HG03097 (cell line): ENCODE results near the gene CD48.
"Not testable (repeated sequence)": the region's sequence is repeated elsewhere in the genome, so short reads cannot be mapped to it uniquely, and the experiment has no call there.

Source experiments
- ATAC-seq: cut with Tn5 transposase; IDR thresholded peaks from one replicate; pipeline ENCODE4 v1.9.1; 2021; ENCODE audit not compliant: unreplicated experiment, low FRiP score

CD48 gene

GRCh38 chr1:160742428-160743127, 31.0 kb upstream of the CD48 start:
- ATAC-seq, result no peak

GRCh38 chr1:160741612-160742348, 30.2 kb upstream of the CD48 start:
- ATAC-seq, result no peak

- no peak for ATAC-seq
These were observed 29.5 kb upstream of the CD48 start for GRCh38 chr1:160741092-160741501.

DNA sequence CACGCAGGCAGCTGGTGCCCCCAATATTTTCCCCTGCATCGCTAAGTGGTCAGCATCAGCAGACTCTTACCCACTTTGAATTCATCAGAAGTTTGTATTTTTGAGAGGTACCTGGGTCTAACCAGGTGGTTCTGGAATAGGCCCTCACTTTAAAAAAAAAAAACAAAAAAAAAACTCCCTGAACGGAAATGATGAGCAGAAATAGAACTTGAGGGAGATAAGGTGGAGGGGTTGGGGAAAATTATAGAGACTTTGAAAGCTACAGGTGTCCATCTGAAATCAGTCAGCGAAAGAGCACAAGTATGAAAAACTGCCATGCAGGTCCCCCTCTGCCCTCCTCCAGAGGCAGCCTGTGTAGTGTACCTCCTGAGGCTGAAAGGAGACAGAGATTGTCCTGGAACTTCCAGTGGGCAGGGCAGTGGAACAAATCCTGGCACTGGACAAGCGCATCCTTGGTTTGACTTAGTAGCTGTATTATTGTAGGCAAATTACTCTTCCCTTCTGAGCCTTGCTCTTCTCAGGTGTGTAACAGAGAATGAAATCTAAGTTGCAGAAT, 28.6 kb upstream of the CD48 start:
- no peak for ATAC-seq

GRCh38 chr1:160739098-160739511, 27.5 kb upstream of the CD48 start, which contains the start of gene SLAMF7:
Gene SLAMF7, plus strand, starts transcription at chr1:160739247. Its CDS starts 55 bp downstream, at chr1:160739302.
- ATAC-seq, result no peak

DNA sequence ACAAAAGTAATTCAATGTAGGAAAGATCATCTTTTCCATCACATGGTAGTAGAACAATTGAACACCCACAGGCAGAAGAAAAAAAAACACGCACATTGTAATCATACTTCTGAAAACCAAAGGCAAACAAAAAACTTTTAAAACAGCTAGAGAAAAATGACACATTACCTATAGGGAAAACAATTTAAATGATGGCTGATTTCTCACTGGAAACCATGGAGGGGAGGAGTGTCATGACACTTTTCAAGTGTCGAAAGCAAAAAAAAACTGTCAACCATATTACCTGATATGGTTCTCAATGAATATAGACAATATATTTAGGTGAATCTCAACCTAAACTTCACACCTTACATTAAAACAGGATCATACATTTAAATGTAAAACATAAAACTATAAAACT, 26.6 kb upstream of the CD48 start:
- no peak for ATAC-seq

- no peak for ATAC-seq
These were observed 22.7 kb upstream of the CD48 start for GRCh38 chr1:160734301-160734700.

GRCh38 chr1:160733898-160734297, 22.3 kb upstream of the CD48 start:
- no peak for ATAC-seq

GRCh38 chr1:160731990-160732389, 20.4 kb upstream of the CD48 start:
- no peak for ATAC-seq

- ATAC-seq, result not testable (repeated sequence)
These were observed 19.9 kb upstream of the CD48 start for GRCh38 chr1:160731564-160731963.

GRCh38 chr1:160727316-160727640, 15.7 kb upstream of the CD48 start:
- no peak for ATAC-seq

DNA sequence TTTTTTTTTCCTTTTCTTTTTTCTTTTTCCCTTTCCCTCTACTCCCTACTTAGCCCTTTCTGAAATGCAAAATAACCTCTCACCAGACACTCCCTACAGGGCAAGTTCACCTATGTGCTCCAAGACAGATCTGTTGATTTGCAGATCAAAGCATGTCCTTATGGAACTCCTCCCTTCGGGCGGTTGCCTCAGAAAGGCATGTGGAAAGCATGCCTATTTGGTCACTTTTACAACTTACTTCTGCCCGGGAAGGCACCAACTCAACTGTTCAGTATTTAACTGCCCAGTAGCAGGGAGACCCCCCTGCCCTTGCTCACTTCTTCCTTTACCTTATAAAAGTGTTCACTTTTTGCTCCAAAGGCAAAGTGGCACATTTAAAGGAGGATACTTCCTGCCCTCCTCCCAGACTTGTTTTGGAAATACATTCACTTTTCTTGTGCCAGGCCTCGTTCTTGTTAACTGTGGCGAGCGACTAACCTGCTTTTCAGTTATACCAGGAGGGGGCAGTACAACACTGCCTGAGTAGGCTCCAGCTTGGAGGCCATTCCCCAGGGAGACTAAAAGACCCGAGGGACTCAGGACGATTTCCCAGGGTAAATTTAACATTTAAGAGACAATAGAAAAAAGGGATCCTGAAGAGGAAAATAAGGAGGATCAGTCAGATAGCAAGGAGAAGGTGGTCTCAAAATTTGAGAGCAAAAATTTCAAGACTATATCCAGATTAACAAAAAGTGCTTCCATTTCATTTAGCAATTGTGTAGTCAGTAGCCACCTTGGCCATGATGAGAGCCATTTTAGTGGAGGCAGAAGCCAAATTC, 15.1 kb upstream of the CD48 start:
- ATAC-seq, result peak; percentile 53

- no peak for ATAC-seq
These were observed 14.5 kb upstream of the CD48 start for GRCh38 chr1:160726114-160726497.

GRCh38 chr1:160724465-160725242, 13.0 kb upstream of the CD48 start:
- no peak for ATAC-seq

DNA sequence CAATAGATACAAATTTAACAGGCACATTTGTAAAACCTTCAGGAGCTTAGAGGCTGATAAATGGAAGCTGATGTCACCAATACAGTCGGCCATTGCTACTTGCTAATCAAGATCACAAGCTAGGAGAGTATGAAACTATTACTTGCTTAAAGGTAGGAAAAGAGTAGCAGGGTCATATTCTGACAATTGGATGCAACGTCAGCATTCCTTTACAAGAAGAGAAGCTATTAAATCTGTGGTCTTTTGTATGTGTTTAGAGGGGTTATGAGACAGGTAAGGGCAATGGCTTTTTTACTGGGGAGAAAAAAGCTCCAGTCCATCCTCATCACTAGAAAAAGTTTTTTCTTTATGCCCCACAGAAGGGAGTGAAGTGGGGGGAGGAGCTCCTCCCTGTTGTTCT, 11.7 kb upstream of the CD48 start:
- ATAC-seq, result no peak

DNA sequence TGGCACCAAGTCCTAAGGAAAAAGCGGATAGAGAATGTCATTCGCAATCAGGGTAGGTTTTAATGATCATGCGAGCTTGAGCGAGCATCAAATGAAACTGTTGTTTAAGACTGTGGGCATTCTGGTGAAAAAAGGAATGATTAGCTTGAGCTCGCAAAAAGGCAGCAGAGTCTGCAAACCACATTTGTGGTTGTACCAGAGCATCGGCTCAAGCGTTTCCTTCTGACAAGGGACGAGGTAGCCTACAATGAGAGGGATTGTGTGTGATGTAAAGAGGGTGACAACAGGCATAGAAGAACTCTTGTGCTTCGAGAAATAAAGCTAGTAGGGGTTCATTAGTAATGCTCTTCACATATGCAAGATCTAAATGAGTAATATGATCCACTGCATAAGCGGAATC, 11.1 kb upstream of the CD48 start:
- ATAC-seq, result no peak

- no peak for ATAC-seq
These were observed 9.9 kb upstream of the CD48 start for GRCh38 chr1:160721473-160721872.

DNA sequence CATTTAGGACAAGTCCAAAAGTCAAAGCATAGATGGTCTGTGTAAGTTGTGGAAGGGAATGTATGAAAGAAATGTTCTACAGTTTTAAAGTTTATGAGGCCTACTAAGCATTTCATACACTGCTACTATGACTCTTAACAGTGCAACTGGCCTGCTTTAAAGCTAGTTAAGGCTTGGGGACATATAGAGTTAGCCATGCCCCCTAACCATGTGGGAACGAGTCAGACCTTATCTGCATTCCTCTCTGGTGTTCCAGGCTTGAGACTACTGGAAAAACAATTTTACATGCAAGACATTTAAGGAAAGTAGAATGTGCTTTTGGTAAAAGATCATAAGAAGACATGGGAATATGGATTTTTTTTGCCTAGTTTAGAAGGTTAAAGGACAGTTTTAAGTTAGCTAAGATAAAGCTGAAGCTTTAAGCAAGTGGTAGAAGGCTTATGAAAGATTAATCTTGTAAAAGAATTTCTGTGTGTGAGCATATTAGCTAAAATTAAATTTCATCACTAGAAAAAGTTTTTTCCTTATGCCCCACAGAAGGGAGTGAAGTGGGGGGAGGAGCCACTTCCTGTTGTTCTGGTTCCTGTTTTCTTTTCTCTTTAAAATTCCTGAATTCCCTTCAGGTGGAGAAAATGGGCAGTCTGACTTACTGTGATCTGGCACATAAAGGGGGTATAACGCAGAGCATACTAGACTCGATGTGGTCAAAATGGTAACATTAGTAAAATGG, 8.9 kb upstream of the CD48 start:
- ATAC-seq, result no peak

- no peak for ATAC-seq
These were observed 6.6 kb upstream of the CD48 start for GRCh38 chr1:160718210-160718609.

DNA sequence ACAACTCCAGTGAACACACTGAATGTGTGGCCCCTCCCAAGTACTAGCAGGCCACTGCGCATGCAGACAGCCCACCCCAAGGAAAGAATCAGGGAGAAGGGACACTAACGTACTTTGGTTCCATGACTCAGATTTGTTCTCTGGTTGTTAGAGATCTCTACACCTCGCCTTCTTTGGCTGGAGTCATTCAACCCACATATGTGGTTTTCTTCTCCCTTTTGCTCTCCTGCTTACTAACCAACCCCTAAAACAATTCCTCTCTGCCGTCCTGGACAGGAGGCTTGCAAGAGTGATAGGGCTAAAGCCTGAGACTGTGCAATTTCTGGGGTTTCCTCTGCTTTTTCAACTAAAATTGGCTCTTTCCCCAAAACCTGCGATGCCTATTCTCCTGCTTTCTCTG, 5.7 kb upstream of the CD48 start:
- no peak for ATAC-seq
